Lung (tissue), 12 donors: ENCODE results near the gene PLA2G4A. TPM values are rescaled to one million over a fixed set of nuclear protein-coding genes. Genes with fewer than 3 reads are reported as not detected.

ENCODE experiments used
- ATAC-seq: fragments of 200-7000 bp; cut with Tn5 transposase; one replicate; pipeline ENCODE4 v1.9.1; 2020; ENCODE audit warnings: moderate number of reproducible peaks; ENCODE audit not compliant: insufficient read depth, low FRiP score
- DNase-seq, 3 donors: peaks; one replicate each; pipeline ENCODE4 v3.0.0-alpha.2; 2013 to 2017
- H3K27ac ChIP-seq, 2 donors: one replicate each; pipeline ENCODE4 v1.5.1; 2013; ENCODE audit warnings: mild to moderate bottlenecking in 2 of 2, moderate library complexity in 2 of 2, control low read depth in 1 of 2, inconsistent platforms in 1 of 2, low read depth in 1 of 2, low read length in 1 of 2
- H3K27me3 ChIP-seq, 3 donors: one replicate each; pipeline ENCODE4 v1.5.1; 2013; ENCODE audit warnings: low read length in 2 of 3; ENCODE audit not compliant: control insufficient read depth in 3 of 3, insufficient read depth in 3 of 3
- H3K36me3 ChIP-seq, 4 donors: one replicate each; pipeline ENCODE4 v1.5.1; 2013; ENCODE audit warnings: low read length in 4 of 4, mild to moderate bottlenecking in 1 of 4, moderate library complexity in 1 of 4; ENCODE audit not compliant: control insufficient read depth in 4 of 4, insufficient read depth in 4 of 4
- H3K4me1 ChIP-seq, 5 donors: one replicate each; pipeline ENCODE4 v1.5.1; 2013; ENCODE audit warnings: low read length in 5 of 5, mild to moderate bottlenecking in 2 of 5, moderate library complexity in 1 of 5; ENCODE audit not compliant: control insufficient read depth in 5 of 5, insufficient read depth in 5 of 5
- H3K4me3 ChIP-seq: one replicate; pipeline ENCODE4 v1.5.1; 2013; ENCODE audit warnings: mild to moderate bottlenecking, control low read depth, moderate library complexity
- H3K9ac ChIP-seq, 2 donors: one replicate each; pipeline ENCODE4 v1.5.1; 2013; ENCODE audit warnings: low read length in 2 of 2, control low read depth in 1 of 2; ENCODE audit not compliant: insufficient read depth in 1 of 2
- H3K9me3 ChIP-seq, 4 donors: one replicate each; pipeline ENCODE4 v1.5.1; 2013; ENCODE audit warnings: low read length in 3 of 4, mild to moderate bottlenecking in 1 of 4, moderate library complexity in 1 of 4; ENCODE audit not compliant: control insufficient read depth in 4 of 4, insufficient read depth in 3 of 4
- CTCF ChIP-seq: IDR thresholded peaks from 2 replicates; pipeline ENCODE4 v1.5.1; 2012; ENCODE audit warnings: mild to moderate bottlenecking; ENCODE audit errors: control extremely low read depth, extremely low read depth
- WGBS, 2 donors: extraction: QIAGEN DNeasy Blood & Tissue Kit; methylation state at CpG; one replicate each; pipeline ENCODE4 v1.1.7; 2013; 5-methylcytosine and 5-hydroxymethylcytosine counted together
- polyA plus RNA-seq, 2 donors: library from polyadenylated mRNA; stranded (reverse); fragments of 200-250 nt; gene quantifications; one replicate each; pipeline ENCODE4 v1.2.1, GENCODE V29; 2013
- total RNA-seq, 2 donors: library from RNA; depleted of rRNA in 1 of 2; stranded (reverse); fragments of >200 nt in 1 of 2; gene quantifications; one replicate each; pipeline ENCODE4 v1.2.1, GENCODE V29; 2014 to 2021
- donor health status: control.
- donor health status: control.
- donor health status: Bipolar disorder and iron deficiency.
- donor health status: healthy.
- donor health status: DM: yes; HTN: yes; CAD: no.

PLA2G4A gene
- total and polyA plus RNA-seq, 4 donors: 2.5 to 8.1 (median 6.4) TPM

- Histone ChIP-seq H3K27me3 (no peaks in the 10 kb centered on the region), H3K9ac (no peak overlapping the region), H3K4me3 (no peak overlapping the region), H3K9me3 (no peaks in the 10 kb centered on the region), H3K36me3 (no peaks in the 10 kb centered on the region), H3K27ac (no peak overlapping the region), H3K4me1 (no peaks in the 10 kb centered on the region)
- TF ChIP-seq CTCF: no peak
- ATAC-seq: no peak
- DNase-seq: no peak
- 82 to 89% methylated on average over 3 of the region's 3 CpGs for WGBS, 2 donors
Observed at GRCh38 chr1:186937016-186937670, 108.4 kb downstream of the PLA2G4A start.

GRCh38 chr1:186943891-186944686 is 115.3 kb downstream of the PLA2G4A start:
- Histone ChIP-seq H3K27me3 (no peaks in the 10 kb centered on the region), H3K4me3 (no peak overlapping the region), H3K4me1 (no peaks in the 10 kb centered on the region), H3K36me3 (no peaks in the 10 kb centered on the region), H3K9me3 (no peaks in the 10 kb centered on the region), H3K9ac (no peak overlapping the region), H3K27ac (no peak overlapping the region)
- 81 to 91% methylated on average over 8 of the region's 8 CpGs for WGBS, 2 donors
- no peak for TF ChIP-seq CTCF
- no peak for ATAC-seq
- DNase-seq: no peak

- ATAC-seq: no peak
- no peaks in the 10 kb centered on the region for H3K4me1 ChIP-seq
- H3K4me3 ChIP-seq: no peak overlapping the region
Observed at GRCh38 chr1:186945146-186945545, 116.4 kb downstream of the PLA2G4A start.

More at GRCh38 chr1:186945146-186945545, 116.4 kb downstream of the PLA2G4A start:
- 88 to 90% methylated on average over 4 of the region's 4 CpGs for WGBS, 2 donors
- H3K27me3 ChIP-seq: no peaks in the 10 kb centered on the region
- DNase-seq: no peak
- TF ChIP-seq CTCF: no peak
- no peak overlapping the region for H3K27ac ChIP-seq
- no peaks in the 10 kb centered on the region for H3K9me3 ChIP-seq
- no peaks in the 10 kb centered on the region for H3K36me3 ChIP-seq
- no peak overlapping the region for H3K9ac ChIP-seq
